ENCODE measurements around the gene GPR65.

The GPR65 gene, protein sequence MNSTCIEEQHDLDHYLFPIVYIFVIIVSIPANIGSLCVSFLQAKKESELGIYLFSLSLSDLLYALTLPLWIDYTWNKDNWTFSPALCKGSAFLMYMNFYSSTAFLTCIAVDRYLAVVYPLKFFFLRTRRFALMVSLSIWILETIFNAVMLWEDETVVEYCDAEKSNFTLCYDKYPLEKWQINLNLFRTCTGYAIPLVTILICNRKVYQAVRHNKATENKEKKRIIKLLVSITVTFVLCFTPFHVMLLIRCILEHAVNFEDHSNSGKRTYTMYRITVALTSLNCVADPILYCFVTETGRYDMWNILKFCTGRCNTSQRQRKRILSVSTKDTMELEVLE

DNA sequence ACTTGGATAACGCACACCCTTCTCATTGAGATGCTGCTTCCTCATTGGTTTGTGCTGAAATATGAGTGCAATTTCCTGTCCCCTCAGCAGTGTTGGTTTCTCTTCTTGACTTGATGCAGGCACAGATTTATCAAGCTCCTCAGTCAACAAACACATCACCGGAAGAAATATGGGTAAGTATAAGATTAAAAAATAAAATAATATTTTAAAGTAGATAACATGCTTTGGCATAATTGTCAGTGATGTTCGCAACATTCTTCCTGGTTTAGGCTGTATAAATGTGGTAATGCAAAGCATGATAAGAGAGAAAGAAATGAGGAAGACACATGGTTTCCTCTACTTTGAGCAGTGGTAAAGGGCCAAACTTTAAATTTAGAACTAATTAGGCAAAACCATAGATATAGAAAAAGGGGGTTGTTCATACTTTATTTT lies at the start of gene GPR65:
TSS of gene GPR65 (plus strand) at position 86 of the 432 bp plus-strand sequence. CDS start 5,713 bp downstream, outside the sequence.
- no peak for DNase-seq

DNA sequence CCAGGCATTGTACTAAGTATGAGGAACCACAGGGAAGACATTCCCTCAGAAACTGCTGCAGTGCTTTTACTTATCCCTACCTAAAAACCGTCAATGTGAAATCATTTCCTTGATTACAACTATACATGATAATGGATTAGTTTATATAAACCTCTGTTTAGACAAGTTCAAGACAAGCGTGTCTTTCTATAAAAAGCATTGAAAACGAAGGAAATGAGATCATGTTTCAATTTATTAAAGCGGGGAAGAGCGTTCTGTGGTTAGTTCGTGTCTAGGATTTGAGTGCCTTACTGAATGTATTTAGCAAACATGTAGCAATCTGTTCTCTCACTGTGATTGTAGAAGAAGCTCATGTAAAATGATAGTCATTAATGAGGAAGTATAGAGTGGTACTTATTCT lies 49.4 kb upstream of the GPR65 start:
- no peak for DNase-seq

DNA sequence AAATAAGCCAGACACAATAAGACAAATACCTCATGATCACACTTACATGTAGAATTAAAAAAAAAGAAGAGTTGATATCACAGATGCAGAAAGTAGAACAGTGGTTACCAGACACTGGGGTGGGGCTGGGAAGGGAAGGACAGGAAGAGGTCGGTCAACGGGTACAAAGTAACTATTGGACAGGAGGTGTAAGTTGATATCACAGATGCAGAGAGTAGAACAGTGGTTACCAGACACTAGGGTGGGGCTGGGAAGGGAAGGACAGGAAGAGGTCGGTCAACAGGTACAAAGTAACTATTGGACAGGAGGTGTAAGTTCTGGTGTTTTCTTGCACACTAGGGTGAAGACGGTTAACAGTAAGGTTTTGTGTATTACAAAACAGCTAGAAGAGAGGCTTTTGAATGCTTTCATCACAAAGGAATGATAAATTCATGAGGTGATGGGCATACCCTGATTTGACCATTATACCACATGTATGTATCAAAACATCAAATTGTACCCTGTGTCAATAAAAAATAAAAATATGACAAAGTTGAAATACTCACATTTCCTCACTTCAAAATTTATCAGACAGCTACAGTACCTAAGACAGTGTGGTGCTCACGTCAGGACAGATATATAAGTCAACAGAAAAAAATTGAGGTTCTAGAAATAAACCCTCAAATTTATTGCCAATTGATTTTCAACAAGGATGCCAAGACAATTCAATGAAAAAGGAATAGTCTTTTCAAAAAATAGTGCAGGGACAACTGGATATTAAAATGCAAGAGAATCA lies 44.7 kb upstream of the GPR65 start:
- no peak for DNase-seq

DNA sequence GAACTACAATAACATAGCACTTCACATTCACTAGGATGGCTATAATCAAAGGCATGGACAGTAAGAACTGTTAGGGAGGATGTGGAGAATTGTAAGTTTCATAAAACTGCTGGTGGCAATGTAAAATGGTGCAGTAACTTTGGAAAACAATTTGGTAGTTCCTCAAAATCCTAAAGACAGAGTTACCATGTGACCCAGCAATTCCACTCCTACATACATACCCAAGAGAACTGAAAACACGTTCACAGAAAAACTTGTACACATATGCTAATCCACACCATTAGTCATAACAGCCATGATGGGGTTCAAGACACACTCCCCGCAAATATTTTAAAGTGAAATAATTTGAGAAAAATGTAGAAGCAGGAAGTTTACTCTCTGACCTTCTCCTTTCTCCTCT lies 43.7 kb upstream of the GPR65 start:
- no peak for DNase-seq

DNA sequence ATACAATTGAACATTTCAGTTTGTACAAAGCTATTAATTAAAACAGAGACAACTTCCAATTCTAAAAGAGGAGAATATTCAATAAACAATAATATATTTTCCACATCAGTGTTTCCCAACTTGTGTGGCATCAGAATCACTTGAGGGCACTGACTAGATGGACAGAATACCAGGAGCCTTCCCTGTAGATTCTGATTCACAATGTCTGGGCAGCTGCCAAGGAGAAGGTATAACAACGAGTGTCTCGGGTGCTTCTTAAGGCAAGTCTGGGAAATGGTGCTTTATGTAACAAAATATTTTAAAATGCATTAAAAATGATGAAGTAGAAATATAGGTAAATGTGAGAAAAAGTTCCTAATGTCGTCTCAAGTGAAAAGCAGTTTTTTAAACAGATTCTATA lies 38.1 kb upstream of the GPR65 start:
- DNase-seq = no peak

DNA sequence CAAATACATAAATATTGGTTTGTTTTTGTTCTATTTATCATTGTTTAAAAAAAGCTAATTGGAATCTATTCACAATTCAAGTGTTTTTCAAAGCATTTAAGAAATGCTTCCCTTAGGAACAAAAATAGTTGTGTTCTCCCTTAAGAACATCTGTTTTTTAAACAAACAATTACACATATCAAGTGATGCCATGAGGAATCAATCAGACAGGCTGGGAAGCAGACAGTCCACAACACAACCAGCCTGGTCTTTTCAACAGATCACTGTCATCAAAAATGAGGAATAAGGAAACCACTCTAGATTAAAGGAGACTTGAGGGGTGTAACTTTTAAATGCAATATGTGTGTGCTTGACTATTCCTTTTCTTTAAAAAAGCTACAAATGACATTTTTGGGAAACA lies 37.4 kb upstream of the GPR65 start:
- DNase-seq = no peak

DNA sequence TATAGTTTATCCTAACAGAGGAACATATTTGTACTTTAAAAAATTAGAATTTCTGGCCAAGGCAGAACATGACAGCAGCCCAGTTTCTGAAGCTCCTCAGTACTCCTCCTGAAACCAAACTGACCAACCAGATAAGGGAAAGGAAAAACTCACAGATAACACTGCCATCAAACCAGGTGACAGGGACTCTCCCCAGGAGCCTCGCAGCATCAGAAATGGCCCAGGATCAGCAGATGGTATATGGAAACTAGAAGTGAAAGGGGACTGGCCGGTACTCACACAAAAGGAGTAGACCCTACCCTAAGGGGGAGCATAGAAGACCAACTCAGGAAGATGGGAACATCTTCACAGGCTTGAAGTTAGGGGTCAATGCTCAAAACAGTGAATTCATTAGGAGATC lies 33.9 kb upstream of the GPR65 start:
- DNase-seq = no peak

DNA sequence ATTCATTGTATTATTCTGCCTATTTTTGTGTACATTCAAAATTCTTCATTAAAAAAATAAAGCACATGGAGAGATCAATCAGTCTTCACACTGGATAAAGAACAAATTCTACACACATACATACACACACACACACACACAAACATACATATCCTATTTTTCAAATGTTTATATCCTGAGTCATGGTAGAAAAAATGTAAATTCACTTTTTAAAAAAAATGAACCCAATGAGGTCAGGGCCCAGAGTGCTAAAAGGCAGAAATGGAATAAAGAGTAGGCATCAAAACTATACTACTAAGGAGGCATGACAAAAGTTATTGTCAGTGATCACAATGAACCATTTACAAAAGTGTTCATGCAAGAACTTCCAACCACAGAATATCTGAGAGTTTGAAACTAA lies 29.3 kb upstream of the GPR65 start:
- DNase-seq = no peak

DNA sequence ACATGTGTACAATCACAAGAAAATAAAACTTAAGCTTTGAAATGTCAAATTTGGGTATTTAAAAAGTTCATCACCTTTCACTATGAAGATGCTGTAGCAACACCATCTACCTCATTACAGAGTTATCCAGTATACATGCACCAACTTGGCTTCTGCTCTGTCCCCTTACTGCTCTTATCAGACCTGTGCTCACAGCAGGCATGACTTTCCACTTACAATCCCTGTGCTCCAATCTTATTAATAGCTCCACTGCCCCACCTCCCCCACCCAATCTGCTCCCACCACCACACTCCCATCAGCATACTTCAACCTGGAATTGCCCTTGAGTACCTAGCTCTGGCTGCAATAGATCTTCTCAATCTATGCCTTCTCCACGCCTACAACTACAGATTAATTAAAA lies 25.2 kb upstream of the GPR65 start:
- DNase-seq = no peak

DNA sequence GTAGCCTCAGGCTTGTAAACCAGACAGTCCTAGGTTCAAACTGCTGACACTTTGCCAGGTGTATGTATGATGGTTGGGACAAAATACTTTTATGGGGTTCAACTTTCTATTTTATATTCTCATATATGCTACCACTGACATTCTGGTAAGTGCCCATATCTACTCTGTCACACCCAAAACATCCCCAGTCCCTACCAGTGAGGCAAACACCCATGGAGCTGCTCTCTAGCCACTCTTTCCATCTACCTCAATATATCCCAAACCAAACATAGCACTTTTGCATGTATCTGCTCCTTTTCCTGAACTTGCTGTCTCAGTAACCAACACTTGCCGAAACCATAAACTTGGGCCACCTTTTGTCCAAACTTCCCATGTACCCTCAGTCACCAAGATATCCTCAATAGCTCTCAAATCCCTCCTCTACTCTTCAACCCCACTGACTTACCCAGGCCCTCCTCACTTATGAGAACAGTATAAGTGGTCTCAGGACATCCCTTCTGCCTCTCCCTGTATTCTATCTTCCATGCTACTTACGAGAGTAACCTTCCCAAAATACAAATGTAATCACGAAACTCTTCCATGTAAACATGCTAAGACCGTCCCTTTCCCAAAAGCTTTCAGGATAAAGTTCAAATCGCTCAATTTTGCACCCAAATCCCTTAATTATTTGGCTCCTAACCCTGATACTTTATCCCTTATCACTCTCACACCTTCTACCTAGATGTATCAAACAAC lies 15.5 kb upstream of the GPR65 start:
- DNase-seq = no peak

DNA sequence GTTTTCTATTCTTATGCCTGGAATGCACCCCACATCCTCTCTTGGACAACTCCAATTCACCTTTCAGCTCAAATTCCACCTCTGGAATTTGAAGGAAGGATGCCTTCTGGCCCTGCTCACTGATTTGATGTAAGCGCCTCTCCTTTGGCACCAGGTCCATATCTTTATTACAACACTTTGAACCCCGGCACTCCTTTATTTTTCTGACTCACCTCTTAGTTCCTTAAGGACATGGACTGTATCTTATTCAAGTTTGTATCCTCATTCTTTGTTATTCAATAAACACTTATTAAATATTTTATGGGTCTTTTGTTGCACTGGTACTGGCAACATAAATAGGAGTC lies 15.0 kb upstream of the GPR65 start:
- no peak for DNase-seq

DNA sequence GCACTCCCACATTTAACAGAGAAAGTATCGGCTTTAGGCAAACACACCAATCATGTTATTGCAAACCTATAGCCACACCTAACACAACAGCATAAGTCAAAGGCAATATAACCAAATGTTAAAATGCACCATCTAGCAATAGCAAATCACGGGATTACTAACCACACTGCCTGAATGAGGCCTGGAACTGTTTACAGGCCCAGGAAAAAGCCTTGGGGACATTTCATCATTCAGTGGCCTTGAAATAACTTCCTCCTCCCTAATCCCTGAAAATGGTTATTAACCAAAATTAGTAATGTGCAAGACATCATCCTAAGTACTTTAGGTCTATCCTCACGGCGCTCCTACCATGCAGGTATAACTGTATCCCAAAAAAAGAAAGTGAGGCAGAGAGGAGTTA lies 14.3 kb upstream of the GPR65 start:
- no peak for DNase-seq

DNA sequence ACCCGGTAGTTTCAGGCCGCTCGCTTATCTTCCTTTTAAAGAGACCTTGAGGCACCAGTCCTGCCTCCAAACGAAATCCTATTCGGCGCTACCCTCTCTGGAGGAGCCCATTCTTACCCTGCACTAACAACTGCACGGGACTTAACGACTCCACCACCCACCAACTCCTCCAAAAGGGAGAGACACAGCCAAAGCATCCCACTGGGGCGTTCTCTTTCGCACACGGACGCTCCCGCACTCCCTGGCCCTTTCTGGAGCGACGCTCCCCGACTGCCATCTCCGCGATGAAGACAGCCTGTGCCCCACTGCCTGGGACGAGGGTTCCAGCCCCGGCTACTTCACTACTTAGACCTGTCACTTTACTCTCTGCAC lies 12.6 kb upstream of the GPR65 start:
- no peak for DNase-seq

DNA sequence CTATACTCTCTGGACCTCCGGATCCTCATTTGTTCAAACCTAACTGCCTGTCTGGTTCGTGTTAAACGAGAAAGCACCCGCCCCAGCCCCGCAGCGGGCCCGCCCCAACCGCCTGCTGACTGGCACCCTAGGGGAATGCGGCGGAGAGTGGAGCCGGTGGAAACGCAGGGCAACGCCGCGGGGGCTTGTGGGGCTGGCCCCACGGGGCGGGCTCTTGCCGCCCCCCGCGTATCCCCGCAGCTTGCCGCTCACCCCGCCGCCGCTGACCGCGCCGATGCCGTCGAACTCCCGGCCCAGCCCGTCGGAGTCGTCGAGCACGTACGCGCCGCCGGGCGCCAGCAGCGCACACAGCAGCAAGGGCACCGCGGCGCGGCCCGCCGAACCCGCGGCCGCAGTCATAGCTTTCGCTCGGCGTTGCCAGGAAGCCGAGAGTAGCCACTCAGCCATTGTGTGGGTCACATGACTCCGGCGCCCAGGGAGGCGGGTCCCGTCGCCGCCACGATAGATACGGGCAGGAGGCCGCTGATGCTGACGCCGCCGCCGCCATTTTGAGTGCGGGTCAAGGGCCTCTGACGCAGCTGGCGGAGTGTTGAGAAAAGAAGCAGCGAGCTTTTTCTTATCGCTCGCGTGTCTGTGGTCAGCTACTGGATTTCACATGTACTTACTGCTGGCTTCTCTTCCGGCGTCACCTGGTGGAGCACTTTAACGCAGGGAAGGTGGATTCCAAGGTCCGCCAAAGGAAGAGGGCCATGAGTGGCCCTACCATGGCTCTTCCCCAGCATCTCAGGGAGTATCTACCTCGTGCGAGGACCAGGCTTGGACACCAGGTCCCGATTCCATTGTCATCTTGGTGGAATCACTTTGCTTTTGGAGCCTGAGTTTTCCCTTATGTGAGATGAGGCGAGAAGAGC lies 12.0 kb upstream of the GPR65 start, which contains the start of gene GALC:
TSS of gene GALC (minus strand) at position 465 of the 911 bp plus-strand sequence. CDS start at position 447, 18 bp downstream.
- DNase-seq = no peak

DNA sequence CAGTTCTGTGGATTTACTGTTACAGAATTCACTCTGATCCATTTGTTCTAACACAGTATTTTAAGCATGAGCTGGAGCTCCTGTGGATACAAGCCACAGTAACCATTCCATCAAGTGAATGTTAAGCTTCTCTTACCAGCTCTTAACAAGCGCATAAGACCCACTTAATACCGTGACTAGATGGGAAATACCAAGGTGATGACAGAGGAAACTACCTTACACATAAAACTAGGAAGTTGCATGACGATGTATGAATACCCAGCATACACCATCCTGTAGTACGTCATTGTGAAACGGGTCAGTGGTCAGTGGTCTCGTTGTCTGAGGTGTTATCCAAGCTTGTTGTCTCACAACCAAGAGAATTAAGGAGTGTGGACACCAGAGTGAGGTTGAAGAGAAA lies 10.0 kb upstream of the GPR65 start:
- DNase-seq = no peak

DNA sequence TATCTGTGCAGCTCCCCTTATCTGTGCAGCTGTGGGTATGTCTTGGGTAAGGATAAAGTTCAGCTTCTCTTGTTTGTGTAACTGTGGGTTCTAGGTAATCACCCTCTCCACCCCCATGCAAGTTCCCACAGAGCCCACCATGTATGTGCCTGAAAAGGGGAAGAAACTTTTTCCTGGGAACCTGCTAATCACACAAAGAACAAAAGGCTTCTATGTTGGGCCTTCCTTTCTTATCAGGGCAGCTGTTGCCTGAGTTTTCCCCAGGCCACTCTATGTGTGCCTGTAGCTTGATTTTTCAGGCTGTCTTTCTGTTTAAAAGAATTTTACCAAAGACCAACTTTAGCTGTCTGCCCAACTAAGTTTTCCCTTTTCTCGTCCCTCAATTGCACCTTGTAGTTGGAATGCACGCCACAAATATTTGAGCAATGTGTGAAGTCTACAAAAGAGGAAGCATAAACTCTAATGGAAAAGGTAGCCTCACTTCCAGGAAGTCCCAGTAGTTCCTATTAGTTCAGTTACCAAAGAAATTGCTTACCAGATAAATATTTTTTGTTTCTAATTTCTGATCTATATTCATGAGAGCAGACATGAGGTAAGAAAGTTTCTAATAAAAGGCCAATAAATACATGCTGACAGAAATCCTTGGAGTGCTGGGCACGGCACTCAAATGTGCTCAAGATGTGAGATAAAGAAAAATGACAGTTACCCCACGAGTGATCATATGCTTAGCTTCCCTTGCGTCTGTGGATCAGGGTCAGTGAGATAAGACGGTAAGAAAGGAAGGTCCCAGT lies 9.2 kb upstream of the GPR65 start:
- DNase-seq = no peak

DNA sequence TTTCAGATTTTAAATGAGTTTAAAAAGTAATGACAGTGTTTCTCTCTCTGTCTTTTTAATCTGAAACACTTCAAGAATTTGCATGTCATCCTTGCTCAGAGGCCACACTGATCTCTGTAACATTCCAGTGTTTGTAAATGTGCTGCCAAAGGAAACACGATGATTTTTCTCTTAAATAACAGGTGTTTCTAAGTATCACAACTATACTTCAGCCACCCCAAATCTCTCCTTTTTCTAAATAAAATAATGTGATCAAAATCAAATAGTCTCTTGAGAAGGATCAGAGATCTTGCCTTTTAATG lies 8.7 kb upstream of the GPR65 start:
- DNase-seq = no peak

DNA sequence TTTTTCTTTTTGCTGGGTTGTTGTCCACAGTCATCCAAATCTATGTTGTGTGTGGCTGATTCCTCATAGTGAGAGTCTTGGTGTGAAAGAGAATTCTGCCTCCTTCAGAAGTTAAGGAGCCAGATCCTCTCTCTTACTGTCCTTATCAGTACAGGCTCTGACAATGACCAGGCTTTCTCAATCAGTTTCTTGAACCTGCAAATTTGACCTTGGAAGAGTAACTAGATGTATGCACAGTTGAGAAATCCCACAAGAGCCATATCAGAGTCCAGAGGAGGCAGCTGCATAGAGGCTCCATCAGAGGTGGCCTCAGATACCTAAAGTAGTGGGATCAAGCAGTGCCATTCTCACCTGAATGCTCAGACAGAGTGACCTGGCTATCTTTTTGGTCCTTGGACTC lies 6.5 kb upstream of the GPR65 start:
- DNase-seq = no peak

DNA sequence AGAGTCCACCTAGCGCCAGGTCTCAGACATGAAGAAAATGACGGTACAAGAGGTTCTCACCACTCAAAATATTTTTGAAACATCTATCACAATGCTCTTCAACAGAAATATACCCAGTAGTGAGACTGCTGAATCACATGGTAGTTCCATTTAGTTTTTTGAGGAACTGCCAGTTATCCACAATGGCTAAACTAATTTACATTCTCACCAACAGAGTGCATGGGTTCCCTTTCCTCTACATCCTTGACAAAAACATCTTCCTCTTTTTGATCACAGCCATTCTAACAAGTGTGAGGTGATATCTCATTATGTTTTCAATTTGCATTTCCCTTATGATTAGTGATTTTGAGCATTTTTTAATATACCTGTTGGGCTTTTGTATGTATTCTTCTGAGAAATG lies 5.7 kb upstream of the GPR65 start:
- no peak for DNase-seq

DNA sequence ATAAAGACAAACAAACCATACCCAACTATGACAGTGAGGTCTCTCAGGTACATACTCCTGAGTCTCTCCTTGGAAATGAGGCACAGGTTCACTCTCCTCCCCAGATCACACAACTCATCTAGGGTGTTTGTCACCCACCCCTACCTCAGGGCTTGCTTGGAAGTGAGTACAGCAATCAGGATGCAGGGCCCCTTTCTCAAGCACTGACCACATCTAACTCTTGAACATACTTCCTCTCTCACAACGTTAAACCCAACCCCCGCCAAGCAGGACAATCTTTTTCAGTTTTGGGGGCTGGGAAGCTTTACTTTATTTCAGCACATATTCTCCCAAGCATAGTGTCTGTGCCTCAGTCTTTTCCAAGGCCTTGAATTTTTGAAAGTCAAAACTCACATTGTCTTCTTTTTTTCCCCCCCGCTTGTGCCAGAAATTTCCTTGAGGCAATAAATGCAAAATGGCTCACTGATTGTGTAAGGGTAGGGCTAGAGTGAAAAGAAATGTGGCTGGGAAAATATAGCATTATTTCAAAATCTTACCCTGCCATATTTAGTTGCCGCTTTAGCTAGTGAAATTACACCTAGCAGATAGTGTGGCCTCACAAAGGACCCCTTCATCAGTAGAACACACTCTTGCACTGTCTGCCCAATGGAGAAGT lies 2.4 kb upstream of the GPR65 start:
- DNase-seq = no peak

DNA sequence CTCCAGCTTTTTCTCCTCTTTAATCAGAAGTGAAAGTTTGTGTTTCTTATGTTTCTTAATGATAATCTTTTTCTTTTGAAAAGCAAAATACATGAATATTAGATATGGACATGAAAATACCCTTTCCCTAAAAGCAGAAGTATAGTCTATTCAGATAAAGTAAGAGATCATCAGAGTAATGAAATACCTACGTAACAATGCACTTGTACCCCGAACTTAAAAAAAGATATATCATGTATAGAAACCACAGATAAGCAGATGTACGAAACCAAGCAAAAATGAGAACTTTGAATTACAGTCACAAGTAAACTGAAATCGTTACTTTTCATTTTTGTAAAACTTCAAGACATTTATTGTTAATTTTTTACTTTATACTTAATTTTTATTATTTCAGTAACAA lies 1.5 kb upstream of the GPR65 start:
- no peak for DNase-seq
